Gastroesophageal sphincter (tissue), 3 donors: ENCODE measurements around the gene MCUB.

ENCODE experiments used
- CTCF ChIP-seq, 4 experiments: fragments of 200-600 bp in 2 of 4; fragments of 450-650 bp in 2 of 4; sonication (generic) in 1 of 4; IDR thresholded peaks; one replicate each; pipeline ENCODE4 v1.5.1; 2017 to 2019; ENCODE audit warnings: antibody characterized with exemption in 4 of 4, mild to moderate bottlenecking in 2 of 4, moderate library complexity in 2 of 4
- EP300 ChIP-seq: sonication (generic); formaldehyde crosslinking; IDR thresholded peaks from one replicate; pipeline ENCODE4 v1.6.1; 2017; ENCODE audit warnings: antibody characterized with exemption, mild to moderate bottlenecking
- POLR2A ChIP-seq, 2 donors: fragments of 450-650 bp; IDR thresholded peaks; one replicate each; pipeline ENCODE4 v1.6.1; 2017; ENCODE audit warnings: antibody characterized with exemption in 2 of 2, mild to moderate bottlenecking in 2 of 2, moderate library complexity in 1 of 2
- POLR2AphosphoS5 ChIP-seq: sonication (generic); formaldehyde crosslinking; IDR thresholded peaks from one replicate; pipeline ENCODE4 v1.6.1; 2017; ENCODE audit warnings: antibody characterized with exemption

GRCh38 chr4:109629775-109630174 is 69.7 kb downstream of the MCUB start:
- TF ChIP-seq CTCF (IDR thresholded peaks at IDR 0.05) = no peak
- no peak for TF ChIP-seq POLR2A (IDR thresholded peaks at IDR 0.05)
- TF ChIP-seq POLR2AphosphoS5 = no peak
- TF ChIP-seq EP300 = no peak
